ENCODE results near the gene STPG2. TPM values are rescaled to one million over a fixed set of nuclear protein-coding genes. Genes with fewer than 3 reads are reported as not detected.
A peak's percentile ranks its signal among the peaks of the same experiment; 100 is the strongest.

The STPG2 gene
- total RNA-seq, 1 donor from 2014 or later: 1.1 TPM

DNA sequence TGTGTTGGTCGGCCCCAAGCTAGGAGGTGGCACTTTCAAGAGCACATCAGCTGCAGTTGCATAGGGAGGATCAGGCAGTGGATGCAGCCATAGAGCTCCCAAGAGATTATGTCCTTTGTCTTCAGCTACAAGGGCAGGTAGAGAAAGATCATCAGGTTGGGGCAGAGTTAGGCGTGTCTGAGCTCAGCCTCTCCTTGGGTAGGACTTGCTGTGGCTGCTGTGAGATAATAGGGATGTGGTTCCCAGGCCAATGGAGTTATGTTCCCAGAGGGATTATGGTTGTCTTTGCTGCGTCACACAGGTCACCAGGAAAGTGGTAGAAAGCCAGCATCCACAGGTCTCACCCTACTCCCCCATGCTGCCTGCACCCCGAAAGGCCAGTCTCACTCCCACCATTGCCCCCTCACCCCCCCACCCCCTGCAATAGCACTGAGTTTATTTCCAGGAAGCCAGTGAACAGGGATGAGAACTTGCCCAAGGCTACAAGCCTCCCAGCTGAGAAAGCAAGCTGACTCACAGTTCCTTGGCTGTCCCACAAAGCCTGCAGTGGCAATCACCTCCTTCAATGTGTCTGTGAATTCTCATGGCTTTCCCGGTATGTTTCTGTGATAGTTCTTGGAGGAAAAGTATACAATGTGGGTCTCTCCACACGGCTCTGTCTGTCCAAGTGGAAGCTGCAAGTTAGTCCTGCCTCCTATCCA, 148.4 kb downstream of the STPG2 start:
- no peaks in the 10 kb centered on the region for H3K27me3 Mint-ChIP-seq
- peaks cover 41% of the 10 kb centered on the region for H3K9me3 Mint-ChIP-seq (ENCODE audit: low read depth)
- no peak overlapping the region for H3K27ac Mint-ChIP-seq
- no peak for DNase-seq (ENCODE audit: low spot score, unreplicated experiment)
- peaks cover 4% of the 10 kb centered on the region for H3K36me3 Mint-ChIP-seq (ENCODE audit: insufficient read depth)
- TF ChIP-seq, protein P1, sequence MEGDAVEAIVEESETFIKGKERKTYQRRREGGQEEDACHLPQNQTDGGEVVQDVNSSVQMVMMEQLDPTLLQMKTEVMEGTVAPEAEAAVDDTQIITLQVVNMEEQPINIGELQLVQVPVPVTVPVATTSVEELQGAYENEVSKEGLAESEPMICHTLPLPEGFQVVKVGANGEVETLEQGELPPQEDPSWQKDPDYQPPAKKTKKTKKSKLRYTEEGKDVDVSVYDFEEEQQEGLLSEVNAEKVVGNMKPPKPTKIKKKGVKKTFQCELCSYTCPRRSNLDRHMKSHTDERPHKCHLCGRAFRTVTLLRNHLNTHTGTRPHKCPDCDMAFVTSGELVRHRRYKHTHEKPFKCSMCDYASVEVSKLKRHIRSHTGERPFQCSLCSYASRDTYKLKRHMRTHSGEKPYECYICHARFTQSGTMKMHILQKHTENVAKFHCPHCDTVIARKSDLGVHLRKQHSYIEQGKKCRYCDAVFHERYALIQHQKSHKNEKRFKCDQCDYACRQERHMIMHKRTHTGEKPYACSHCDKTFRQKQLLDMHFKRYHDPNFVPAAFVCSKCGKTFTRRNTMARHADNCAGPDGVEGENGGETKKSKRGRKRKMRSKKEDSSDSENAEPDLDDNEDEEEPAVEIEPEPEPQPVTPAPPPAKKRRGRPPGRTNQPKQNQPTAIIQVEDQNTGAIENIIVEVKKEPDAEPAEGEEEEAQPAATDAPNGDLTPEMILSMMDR (IDR thresholded peaks at IDR 0.05; ENCODE audit: unreplicated experiment): no peak
- H3K4me3 Mint-ChIP-seq (ENCODE audit: low read depth): no peak overlapping the region
- H3K4me1 Mint-ChIP-seq (ENCODE audit: low read depth): no peaks in the 10 kb centered on the region

DNA sequence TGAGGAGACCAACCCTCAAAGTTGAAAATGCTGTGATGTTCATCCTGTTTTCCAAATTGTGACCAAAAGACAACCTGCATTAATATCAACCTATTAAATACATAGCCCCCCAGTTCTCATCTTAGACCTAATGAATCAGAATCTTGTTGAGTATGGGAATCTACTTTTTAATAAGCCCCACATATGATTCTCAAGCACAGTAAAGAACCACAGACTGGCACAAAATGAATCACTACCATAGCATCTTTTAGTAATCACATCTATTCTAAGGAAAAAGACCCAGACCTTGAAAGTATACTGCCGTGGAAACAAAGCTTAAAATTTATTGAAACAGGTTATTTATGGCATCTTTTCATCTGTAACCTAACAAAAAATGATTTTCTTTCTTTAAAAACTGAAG, 152.9 kb downstream of the STPG2 start:
- H3K27me3 Mint-ChIP-seq: peaks cover 11% of the 10 kb centered on the region
- H3K4me1 Mint-ChIP-seq (ENCODE audit: low read depth): no peaks in the 10 kb centered on the region
- H3K4me3 Mint-ChIP-seq (ENCODE audit: low read depth): no peak overlapping the region
- TF ChIP-seq, protein P1 (IDR thresholded peaks at IDR 0.05; ENCODE audit: unreplicated experiment): no peak
- H3K36me3 Mint-ChIP-seq (ENCODE audit: insufficient read depth): peaks cover 4% of the 10 kb centered on the region
- no peak overlapping the region for H3K27ac Mint-ChIP-seq
- no peak for DNase-seq (ENCODE audit: low spot score, unreplicated experiment)
- peaks cover 31% of the 10 kb centered on the region for H3K9me3 Mint-ChIP-seq (ENCODE audit: low read depth)

DNA sequence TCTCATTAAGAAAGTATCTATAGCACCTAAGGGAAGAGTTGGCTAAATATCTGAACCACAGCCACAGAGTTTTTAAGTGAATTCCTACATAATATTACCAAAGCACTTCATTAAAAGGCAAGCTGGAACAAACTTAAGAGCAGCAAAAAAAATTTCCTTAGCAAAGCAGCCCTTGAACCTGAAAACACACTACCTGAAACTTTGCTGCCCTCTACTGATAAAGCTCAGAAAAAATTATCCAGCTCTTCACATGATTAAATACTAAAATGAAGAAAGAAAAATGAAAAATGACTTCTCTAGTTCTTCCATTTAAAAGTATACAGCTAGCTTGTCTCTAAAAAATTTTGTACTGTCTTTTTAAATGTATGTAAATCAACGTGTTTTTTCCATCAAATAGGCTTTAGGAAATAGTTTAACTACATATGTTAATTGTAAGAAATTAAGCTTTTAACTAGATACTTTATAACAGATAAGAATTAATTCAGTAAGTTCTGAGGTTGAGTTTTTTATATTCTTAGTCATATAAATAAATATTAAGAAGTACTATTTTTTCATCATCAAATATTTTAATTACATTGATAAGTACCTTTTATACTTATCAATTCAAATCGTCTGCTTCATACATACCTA, 156.1 kb downstream of the STPG2 start:
- TF ChIP-seq, protein P1 (IDR thresholded peaks at IDR 0.05; ENCODE audit: unreplicated experiment): peak; percentile 77
- Mint-ChIP-seq H3K27me3 (peaks cover 29% of the 10 kb centered on the region), H3K9me3 (ENCODE audit: low read depth) (peaks cover 8% of the 10 kb centered on the region), H3K4me3 (ENCODE audit: low read depth) (no peak overlapping the region), H3K4me1 (ENCODE audit: low read depth) (no peaks in the 10 kb centered on the region), H3K36me3 (ENCODE audit: insufficient read depth) (peaks cover 4% of the 10 kb centered on the region), H3K27ac (no peak overlapping the region)
- DNase-seq (ENCODE audit: low spot score, unreplicated experiment): no peak

DNA sequence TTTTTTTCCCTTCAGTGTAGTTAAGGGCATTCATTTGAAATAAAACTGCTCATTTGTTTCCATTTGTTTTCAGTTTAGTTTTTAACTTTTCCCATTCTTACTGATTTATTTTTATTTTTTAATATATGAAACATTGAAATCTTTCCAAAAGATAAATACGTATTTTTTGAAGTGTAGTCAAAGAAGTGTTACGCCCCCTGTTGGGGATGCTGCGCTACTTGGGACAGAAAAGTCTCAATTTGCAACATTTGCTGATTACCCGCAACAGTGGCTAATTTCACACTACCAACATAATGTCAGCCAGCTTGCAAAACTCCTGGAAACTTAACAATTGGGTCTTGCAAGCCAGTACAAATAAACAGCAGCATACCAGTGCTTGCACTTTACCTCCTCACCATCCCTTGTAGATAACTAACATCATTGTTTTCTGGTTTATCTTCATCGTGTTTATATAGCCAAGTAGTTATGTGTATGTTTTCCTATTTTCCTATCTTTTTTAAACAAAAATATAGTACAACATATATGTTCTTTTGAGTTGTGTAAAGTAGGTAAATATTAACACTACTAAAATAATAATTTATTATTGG, 158.6 kb downstream of the STPG2 start:
- TF ChIP-seq, protein P1 (IDR thresholded peaks at IDR 0.05; ENCODE audit: unreplicated experiment): peak; percentile 55
- no peak overlapping the region for H3K27ac Mint-ChIP-seq
- no peaks in the 10 kb centered on the region for H3K4me1 Mint-ChIP-seq (ENCODE audit: low read depth)
- no peak overlapping the region for H3K4me3 Mint-ChIP-seq (ENCODE audit: low read depth)
- H3K36me3 Mint-ChIP-seq (ENCODE audit: insufficient read depth): no peaks in the 10 kb centered on the region
- no peaks in the 10 kb centered on the region for H3K9me3 Mint-ChIP-seq (ENCODE audit: low read depth)
- peaks cover 37% of the 10 kb centered on the region for H3K27me3 Mint-ChIP-seq
- DNase-seq (ENCODE audit: low spot score, unreplicated experiment): no peak

DNA sequence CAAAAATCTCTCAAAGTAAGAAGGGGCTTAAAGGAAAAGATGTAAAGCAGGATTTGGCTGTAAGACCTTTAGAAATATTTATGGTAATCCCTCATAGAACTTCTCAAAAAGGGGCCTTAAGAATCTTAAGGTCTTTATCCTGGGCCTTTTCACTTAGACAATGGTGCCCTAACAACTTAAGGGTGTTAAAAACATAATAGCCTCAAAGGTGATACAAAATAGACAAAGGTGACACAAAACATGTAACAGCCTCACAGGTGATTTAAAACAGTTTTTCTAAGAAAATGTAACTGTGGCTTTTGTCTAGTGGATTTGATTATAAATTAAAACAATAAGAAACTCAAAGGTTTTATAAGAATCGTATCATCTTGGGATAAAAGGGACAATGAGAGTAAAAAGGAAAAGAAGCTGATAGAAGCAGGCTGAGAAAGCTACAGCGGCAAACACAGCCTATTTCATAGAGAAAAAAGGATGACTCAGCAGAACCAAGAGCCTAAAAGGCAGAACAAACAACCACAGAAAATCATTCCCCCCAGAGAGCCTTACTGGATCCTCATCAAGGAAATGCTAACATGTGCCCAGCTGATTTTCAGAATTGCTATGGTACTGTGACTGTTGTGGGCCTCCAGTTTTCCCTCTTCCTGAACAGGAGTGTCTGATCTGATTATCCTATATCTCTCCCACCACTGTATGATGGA, 164.3 kb downstream of the STPG2 start:
- Mint-ChIP-seq H3K4me1 (ENCODE audit: low read depth) (peaks cover 6% of the 10 kb centered on the region), H3K36me3 (ENCODE audit: insufficient read depth) (peaks cover 5% of the 10 kb centered on the region), H3K4me3 (ENCODE audit: low read depth) (no peak overlapping the region), H3K27me3 (peaks cover 60% of the 10 kb centered on the region), H3K27ac (no peak overlapping the region), H3K9me3 (ENCODE audit: low read depth) (peaks cover 8% of the 10 kb centered on the region)
- DNase-seq (ENCODE audit: low spot score, unreplicated experiment): no peak
- TF ChIP-seq, protein P1 (IDR thresholded peaks at IDR 0.05; ENCODE audit: unreplicated experiment): no peak

Measured in progenitor cell of endocrine pancreas (in vitro differentiated cells).